Pons (tissue), 1 donor: Measurements from ENCODE around the gene HIVEP2.

Experiments used
- DNase-seq: peaks from one replicate; pipeline ENCODE4 v3.0.0-alpha.2; 2016; ENCODE audit warnings: low spot score

The HIVEP2 gene

DNA sequence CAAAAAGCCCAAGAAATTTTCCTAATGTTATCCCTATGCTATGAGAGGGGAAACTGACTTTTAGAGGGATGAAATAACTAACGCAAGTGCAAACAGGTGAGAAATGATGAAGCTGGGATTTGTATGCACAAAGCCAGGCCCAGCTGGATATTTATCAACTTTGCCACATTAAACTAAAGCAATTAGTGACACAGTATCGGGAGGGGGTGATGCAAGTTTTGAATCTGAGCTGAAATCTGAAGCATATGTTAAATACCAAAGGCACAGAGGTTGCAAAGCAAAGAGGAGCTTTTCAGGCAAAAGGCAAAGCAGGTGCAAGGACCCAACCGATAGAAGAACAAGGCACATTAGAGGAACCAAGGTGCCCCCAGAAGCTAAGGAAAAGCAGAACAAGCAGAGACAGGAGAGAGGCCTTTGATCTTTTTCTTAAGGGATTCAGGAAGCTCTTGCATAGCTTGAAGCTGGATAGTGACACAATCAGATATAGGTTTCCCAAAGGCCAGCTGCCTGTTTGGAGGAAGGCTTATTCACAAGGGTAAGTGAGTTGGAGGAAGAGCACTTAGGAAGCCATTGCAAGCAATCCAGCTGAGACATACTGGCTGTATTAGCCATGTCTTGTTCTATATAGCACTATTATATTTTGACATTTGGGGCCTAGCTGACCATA, 207.5 kb downstream of the HIVEP2 start:
- no peak for DNase-seq

DNA sequence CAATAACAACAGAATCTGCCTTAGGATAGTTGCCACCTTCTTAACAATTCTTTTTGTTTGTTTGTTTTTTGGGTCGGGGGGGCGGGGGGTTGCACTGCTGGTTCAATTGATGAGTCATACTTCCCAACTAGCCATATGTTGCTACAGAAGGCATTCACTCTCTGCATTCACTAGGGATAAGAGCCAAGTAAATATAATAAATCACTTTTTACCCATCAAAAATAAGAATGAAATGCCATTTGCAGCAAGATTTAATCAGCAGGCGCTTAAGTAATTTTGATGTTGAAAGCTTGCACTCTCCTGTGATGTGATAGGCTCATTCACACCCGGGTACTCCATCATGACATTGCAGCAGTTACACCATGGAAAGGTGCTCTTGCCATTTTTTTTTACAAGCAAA, 209.8 kb downstream of the HIVEP2 start:
- no peak for DNase-seq

- no peak for DNase-seq
Measured at GRCh38 chr6:142732790-142733189, 212.2 kb downstream of the HIVEP2 start.

DNA sequence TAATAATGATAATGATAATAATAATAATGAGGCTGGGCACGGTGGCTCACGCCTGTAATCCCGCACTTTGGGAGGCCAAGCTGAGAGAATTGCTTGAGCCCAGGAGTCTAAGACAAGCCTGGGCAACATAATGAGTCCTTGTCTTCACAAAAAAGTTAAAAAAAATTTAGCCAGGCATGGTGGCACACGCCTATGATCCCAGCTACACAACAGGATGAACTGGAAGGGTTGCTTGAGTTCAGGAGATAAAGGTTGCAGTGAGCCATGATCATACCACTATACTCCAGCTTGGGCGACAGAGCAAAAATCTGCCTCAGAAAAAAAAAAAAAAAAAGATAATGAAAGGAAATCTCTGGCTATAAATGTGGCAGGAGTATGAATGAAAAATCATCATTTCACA, 213.4 kb downstream of the HIVEP2 start:
- DNase-seq = no peak

- DNase-seq = no peak
Measured at GRCh38 chr6:142729618-142730017, 215.4 kb downstream of the HIVEP2 start.

GRCh38 chr6:142728910-142729481, 216.0 kb downstream of the HIVEP2 start:
- no peak for DNase-seq

GRCh38 chr6:142728364-142728763, 216.6 kb downstream of the HIVEP2 start:
- DNase-seq = no peak

- DNase-seq = no peak
Measured at GRCh38 chr6:142726616-142727015, 218.4 kb downstream of the HIVEP2 start.

GRCh38 chr6:142725024-142725770, 219.8 kb downstream of the HIVEP2 start:
- DNase-seq = no peak

GRCh38 chr6:142722841-142723240, 222.1 kb downstream of the HIVEP2 start:
- DNase-seq = no peak

DNA sequence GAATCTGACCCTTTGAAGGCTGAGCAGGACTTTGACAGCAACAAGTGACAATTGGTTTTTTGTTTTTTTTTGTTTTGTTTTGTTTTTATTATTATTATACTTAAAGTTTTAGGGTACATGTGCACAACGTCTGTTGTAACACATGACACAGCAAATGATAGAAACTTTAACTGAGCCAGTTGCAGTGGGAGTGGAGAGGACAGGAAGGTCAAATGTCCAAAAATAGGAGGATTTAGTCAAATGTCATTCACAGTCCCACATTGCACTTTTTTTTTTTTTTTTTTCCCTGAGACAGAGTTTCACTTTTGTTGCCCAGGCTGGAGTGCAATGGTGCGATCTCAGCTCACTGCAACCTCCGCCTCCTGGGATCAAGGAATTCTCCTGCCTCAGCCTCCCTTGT, 223.0 kb downstream of the HIVEP2 start:
- DNase-seq = no peak

GRCh38 chr6:142721215-142721920, 223.6 kb downstream of the HIVEP2 start:
- no peak for DNase-seq

DNA sequence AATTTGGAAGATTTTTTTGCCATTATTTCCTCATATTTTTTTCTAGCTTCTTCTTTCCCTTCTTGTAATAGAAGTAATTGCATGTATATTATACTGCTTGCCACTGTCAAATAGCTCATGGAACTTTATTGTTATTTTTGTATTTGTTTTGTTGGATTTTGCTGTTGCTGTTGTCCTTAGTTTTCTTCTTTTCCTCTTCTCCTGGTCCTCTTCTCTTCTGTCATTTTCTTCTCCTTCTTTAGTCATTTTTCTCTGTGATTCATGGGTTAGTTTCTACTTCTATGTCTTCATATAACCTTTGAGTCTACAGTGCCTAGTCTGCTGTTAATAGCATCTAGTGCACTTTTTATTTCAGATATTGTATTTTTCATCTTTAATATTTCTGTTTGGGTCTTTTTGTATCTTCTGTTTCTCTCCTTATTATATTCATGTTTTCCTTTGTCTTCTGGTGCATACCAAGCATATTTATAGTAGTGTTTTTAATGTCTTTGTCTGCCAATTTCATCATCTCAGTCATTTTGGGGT, 226.2 kb downstream of the HIVEP2 start:
- DNase-seq = no peak

GRCh38 chr6:142716097-142716496, 228.9 kb downstream of the HIVEP2 start:
- DNase-seq = no peak

- no peak for DNase-seq
Measured at GRCh38 chr6:142714951-142715785, 229.8 kb downstream of the HIVEP2 start.

- no peak for DNase-seq
Measured at GRCh38 chr6:142713959-142714358, 231.0 kb downstream of the HIVEP2 start.

- no peak for DNase-seq
Measured at GRCh38 chr6:142712231-142712630, 232.7 kb downstream of the HIVEP2 start.

DNA sequence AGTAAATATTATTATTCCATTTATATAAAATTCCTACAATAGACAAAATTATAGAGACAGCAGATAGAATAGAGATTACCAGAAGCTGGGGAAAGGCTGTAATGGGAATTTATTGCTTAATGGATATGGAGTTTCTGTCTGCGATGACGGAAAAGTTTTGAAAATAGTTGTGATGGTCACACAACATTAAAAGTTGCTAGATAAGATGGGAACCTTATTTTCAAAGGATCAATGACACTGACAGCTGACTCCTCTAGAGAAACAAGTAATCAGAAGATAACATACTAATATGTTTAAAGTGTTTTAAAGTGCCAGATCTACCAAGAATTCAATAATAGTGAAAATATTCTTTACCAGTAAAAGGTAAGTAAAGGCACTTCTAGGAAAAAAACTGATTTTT, 236.3 kb downstream of the HIVEP2 start:
- DNase-seq = no peak

DNA sequence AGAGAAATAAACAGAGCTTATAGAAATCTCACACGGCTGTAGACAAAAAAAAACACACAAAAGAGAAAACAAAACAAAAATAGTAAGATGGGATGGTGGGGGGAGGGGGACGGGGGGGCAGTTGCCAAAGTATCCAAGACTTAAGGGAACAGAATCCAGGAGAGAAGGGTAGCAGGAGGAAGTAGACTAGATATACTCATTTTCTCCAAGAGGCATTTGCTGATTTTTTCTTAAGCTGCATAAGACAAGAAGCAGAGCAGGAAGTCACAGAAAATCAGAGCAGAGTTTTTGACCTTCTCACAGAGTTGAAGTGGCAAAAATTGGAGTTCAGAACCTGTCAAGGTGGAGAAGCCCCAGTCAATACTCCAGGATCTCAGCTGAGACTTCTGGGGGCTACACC, 237.7 kb downstream of the HIVEP2 start:
- DNase-seq = no peak

- DNase-seq = no peak
Measured at GRCh38 chr6:142706210-142706609, 238.8 kb downstream of the HIVEP2 start.

GRCh38 chr6:142705054-142705453, 239.9 kb downstream of the HIVEP2 start:
- DNase-seq = peak; percentile 38
